Measurements from ENCODE around the gene FADS2.
A peak's percentile ranks its signal among the peaks of the same experiment; 100 is the strongest.

DNA sequence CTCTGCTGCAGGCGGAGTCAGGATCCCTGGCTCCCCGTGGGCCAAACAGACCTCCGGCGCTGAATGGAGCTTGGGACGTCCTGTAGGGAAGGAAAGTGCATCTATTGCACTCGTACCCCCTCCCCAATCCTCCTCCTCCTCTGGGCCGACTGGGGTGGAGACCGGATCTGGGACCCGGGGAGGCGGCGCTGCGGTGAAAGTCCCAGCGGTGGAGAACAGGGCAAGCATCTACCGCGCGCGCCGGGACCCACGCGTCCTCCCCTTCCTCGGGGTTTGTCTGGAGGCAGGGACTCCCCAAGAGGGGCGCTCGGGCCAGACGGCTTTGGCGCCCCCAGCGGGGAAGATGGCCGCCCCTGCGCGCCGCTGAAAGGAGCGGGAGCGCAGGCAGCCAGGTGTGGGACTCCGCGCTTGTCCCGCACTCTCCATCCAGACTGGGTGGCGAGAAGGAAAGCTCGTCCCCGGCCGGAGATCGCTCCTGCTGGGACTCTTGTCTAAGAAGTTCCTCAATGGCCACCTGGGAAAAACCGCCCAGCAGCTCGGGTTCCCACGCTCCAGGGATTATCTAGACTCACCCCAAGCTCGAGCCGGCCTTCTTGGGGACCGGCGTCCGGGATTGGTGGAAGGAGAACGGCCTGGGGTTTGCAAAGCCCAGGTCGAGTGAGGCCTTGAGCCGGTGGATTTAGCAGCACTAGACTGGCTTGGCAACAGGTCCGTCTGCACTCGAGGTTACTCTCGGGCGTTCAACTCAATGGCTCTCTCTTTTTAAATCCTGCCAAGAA lies 718 bp downstream of the FADS2 start:
- TF ChIP-seq EP300 (IDR thresholded peaks at IDR 0.05) = no peak
- TF ChIP-seq, protein P1, sequence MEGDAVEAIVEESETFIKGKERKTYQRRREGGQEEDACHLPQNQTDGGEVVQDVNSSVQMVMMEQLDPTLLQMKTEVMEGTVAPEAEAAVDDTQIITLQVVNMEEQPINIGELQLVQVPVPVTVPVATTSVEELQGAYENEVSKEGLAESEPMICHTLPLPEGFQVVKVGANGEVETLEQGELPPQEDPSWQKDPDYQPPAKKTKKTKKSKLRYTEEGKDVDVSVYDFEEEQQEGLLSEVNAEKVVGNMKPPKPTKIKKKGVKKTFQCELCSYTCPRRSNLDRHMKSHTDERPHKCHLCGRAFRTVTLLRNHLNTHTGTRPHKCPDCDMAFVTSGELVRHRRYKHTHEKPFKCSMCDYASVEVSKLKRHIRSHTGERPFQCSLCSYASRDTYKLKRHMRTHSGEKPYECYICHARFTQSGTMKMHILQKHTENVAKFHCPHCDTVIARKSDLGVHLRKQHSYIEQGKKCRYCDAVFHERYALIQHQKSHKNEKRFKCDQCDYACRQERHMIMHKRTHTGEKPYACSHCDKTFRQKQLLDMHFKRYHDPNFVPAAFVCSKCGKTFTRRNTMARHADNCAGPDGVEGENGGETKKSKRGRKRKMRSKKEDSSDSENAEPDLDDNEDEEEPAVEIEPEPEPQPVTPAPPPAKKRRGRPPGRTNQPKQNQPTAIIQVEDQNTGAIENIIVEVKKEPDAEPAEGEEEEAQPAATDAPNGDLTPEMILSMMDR (IDR thresholded peaks at IDR 0.05) = peak in 1 of 2 donors; percentile 15
- no peak for TF ChIP-seq POLR2A (IDR thresholded peaks at IDR 0.05)
- no peak for TF ChIP-seq POLR2AphosphoS5 (IDR thresholded peaks at IDR 0.05)
